Trophoblast cell (in vitro differentiated cells and primary cell): ENCODE measurements around the gene NFIC.

Experiments used
- DNase-seq, 2 donors: peaks; one replicate each; pipeline ENCODE4 v3.0.0-alpha.2; 2016
- H2AFZ ChIP-seq: 2 replicates; pipeline ENCODE4 v1.6.1; 2013; ENCODE audit warnings: low read length, moderate library complexity, mild to moderate bottlenecking; ENCODE audit not compliant: insufficient read depth, poor library complexity
- H2AK5ac ChIP-seq: 2 replicates; pipeline ENCODE4 v1.6.1; 2013; ENCODE audit warnings: mild to moderate bottlenecking, low read length
- H2BK120ac ChIP-seq: 2 replicates; pipeline ENCODE4 v1.6.1; 2013; ENCODE audit warnings: low read length, mild to moderate bottlenecking, moderate library complexity; ENCODE audit not compliant: insufficient read depth, poor library complexity
- H2BK12ac ChIP-seq: 2 replicates; pipeline ENCODE4 v1.6.1; 2013; ENCODE audit warnings: mild to moderate bottlenecking, low read length, moderate library complexity
- H2BK5ac ChIP-seq: 2 replicates; pipeline ENCODE4 v1.6.1; 2013; ENCODE audit warnings: low read length, low read depth, moderate library complexity, mild to moderate bottlenecking; ENCODE audit not compliant: poor library complexity
- H3K14ac ChIP-seq: 2 replicates; pipeline ENCODE4 v1.6.1; 2013; ENCODE audit warnings: mild to moderate bottlenecking, low read length
- H3K18ac ChIP-seq: 2 replicates; pipeline ENCODE4 v1.6.1; 2013; ENCODE audit warnings: mild to moderate bottlenecking, low read length
- H3K23ac ChIP-seq: 2 replicates; pipeline ENCODE4 v1.6.1; 2013; ENCODE audit warnings: low read length
- H3K27ac ChIP-seq: 2 replicates; pipeline ENCODE4 v1.5.1; 2013; ENCODE audit warnings: low read depth, mild to moderate bottlenecking, inconsistent platforms, low read length, moderate library complexity
- H3K27me3 ChIP-seq: 2 replicates; pipeline ENCODE4 v1.6.1; 2013; ENCODE audit warnings: inconsistent platforms, mild to moderate bottlenecking, low read length, moderate library complexity; ENCODE audit not compliant: insufficient read depth
- H3K36me3 ChIP-seq, 2 experiments: 1 replicate in 1 of 2; 2 replicates in 1 of 2; pipeline ENCODE4 v1.6.1; 2013; ENCODE audit warnings: low read length in 2 of 2, mild to moderate bottlenecking in 2 of 2, moderate library complexity in 1 of 2; ENCODE audit not compliant: insufficient read depth in 2 of 2, control insufficient read depth in 1 of 2
- H3K4ac ChIP-seq: 2 replicates; pipeline ENCODE4 v1.6.1; 2013; ENCODE audit warnings: low read depth, mild to moderate bottlenecking, low read length, moderate library complexity
- H3K4me1 ChIP-seq, 2 experiments: 1 replicate in 1 of 2; 2 replicates in 1 of 2; pipeline ENCODE4 v1.6.1; 2013; ENCODE audit warnings: low read length in 2 of 2, mild to moderate bottlenecking in 2 of 2, moderate library complexity in 1 of 2; ENCODE audit not compliant: insufficient read depth in 2 of 2, control insufficient read depth in 1 of 2
- H3K4me2 ChIP-seq: 2 replicates; pipeline ENCODE4 v1.6.1; 2013; ENCODE audit warnings: inconsistent platforms, mild to moderate bottlenecking, low read length, moderate library complexity
- H3K4me3 ChIP-seq: 2 replicates; pipeline ENCODE4 v1.5.1; 2013; ENCODE audit warnings: mild to moderate bottlenecking, low read depth, low read length, inconsistent platforms
- H3K79me1 ChIP-seq: one replicate; pipeline ENCODE4 v1.6.1; 2013; ENCODE audit warnings: low read length
- H3K79me2 ChIP-seq: 2 replicates; pipeline ENCODE4 v1.6.1; 2013; ENCODE audit warnings: low read length, mild to moderate bottlenecking; ENCODE audit not compliant: control insufficient read depth, insufficient read depth, poor library complexity
- H3K9ac ChIP-seq: 2 replicates; pipeline ENCODE4 v1.6.1; 2013; ENCODE audit warnings: mild to moderate bottlenecking, low read length
- H3K9me3 ChIP-seq: 2 replicates; pipeline ENCODE4 v1.6.1; 2013; ENCODE audit warnings: low read depth, mild to moderate bottlenecking, control low read depth, inconsistent platforms, low read length; ENCODE audit not compliant: insufficient read depth
- H4K12ac ChIP-seq: 2 replicates; pipeline ENCODE4 v1.6.1; 2013; ENCODE audit warnings: low read depth, mild to moderate bottlenecking, low read length, moderate library complexity
- H4K8ac ChIP-seq: 2 replicates; pipeline ENCODE4 v1.6.1; 2013; ENCODE audit warnings: low read depth, mild to moderate bottlenecking, low read length, moderate library complexity
- H4K91ac ChIP-seq: one replicate; pipeline ENCODE4 v1.6.1; 2013; ENCODE audit warnings: low read depth, mild to moderate bottlenecking, low read length, moderate library complexity
- WGBS: extraction: QIAGEN DNeasy Blood & Tissue Kit; methylation state at CpG from one replicate; pipeline ENCODE4 v1.1.7; 2013; ENCODE audit warnings: missing lambda C conversion rate; ENCODE audit not compliant: insufficient read length, insufficient coverage; ENCODE audit errors: extremely low coverage; 5-methylcytosine and 5-hydroxymethylcytosine counted together

Gene NFIC

DNA sequence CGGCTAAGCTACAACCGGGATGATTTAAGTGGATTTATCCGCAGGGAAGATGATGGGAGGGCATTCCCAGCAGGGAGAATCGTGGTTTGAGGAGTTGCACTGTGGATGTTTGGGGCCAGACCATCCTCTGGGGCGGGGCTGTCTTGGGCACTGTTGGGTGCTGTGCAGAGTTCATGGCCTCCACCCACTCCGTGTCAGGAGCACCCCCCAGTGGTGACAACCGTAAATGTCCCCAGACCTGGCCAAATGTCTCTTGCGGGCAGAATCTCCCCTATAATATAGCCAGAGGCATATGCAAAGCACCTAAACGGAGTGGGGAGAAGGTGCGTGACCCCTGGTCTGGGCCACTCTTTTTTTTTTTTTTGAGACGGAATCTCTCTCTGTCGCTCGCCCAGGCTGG, 73.7 kb downstream of the NFIC start:
- H2AFZ ChIP-seq: no peak overlapping the region
- H3K18ac ChIP-seq: no peak overlapping the region
- H2AK5ac ChIP-seq: no peak overlapping the region
- H4K12ac ChIP-seq: no peak overlapping the region
- no peak overlapping the region for H3K9ac ChIP-seq
- peak; percentile 31 to 67 for DNase-seq
- WGBS: no CpG with 5 or more reads among the region's 13 CpGs
- H3K14ac ChIP-seq: no peak overlapping the region
- H3K23ac ChIP-seq: no peak overlapping the region
- no peaks in the 10 kb centered on the region for H3K79me2 ChIP-seq
- H3K36me3 ChIP-seq: no peaks in the 10 kb centered on the region
- H2BK5ac ChIP-seq: no peak overlapping the region
- peaks cover 5% of the 10 kb centered on the region for H3K9me3 ChIP-seq
- H4K91ac ChIP-seq: no peak overlapping the region
- H4K8ac ChIP-seq: no peak overlapping the region
- H3K27me3 ChIP-seq: no peaks in the 10 kb centered on the region
- no peak overlapping the region for H3K4ac ChIP-seq
- no peak overlapping the region for H3K4me3 ChIP-seq
- H3K27ac ChIP-seq: no peak overlapping the region
- H3K4me1 ChIP-seq: no peaks in the 10 kb centered on the region
- no peak overlapping the region for H2BK120ac ChIP-seq
- peaks cover 4% of the 10 kb centered on the region for H3K79me1 ChIP-seq
- no peak overlapping the region for H3K4me2 ChIP-seq
- H2BK12ac ChIP-seq: no peak overlapping the region

DNA sequence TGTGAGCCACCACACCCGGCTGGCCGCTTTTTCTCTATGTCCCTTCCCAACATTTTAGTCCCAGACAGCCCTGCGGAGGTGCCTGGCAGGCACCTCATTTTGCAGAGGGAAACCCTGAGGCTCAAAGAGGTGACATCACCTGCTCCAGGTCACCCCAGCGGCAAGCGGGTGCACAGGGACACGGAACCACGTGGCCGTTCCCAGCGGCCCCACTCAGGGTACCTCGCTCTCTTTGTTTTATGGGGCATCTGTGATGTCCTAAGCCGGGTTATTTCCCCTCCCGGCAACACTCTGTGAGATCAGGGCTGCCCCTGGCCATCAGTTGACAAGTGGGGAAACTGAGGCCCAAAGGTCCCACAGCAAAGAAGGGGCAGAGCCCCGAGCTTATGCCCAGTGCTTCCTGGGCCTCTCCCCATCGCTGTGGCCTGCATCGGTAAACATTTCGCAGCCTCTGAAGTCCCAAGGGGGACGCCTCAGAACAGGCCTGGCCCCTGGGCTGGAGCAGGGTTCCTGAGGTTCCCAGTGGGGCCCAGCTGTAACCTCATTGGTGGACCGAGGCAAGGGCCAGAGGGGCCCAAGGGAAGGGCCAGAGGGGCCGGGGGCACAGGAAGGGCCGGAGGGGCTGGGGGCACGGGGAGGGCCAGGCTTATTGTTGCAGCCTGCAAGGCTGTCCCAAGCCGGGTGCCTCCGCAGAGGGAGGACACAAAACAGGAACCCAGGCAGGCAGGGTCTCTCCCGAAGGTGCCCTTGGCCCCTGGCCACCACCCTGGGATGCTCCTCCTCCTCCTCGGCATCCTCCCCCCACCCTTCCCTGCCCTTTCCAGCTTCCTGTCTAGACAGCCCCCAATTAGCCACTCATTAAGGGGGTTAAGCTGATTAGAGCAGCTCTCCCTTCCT, 75.0 kb downstream of the NFIC start:
- no CpG with 5 or more reads among the region's 25 CpGs for WGBS
- H3K9ac ChIP-seq: no peak overlapping the region
- H2AK5ac ChIP-seq: no peak overlapping the region
- H3K4me1 ChIP-seq: no peaks in the 10 kb centered on the region
- no peak overlapping the region for H3K27ac ChIP-seq
- no peaks in the 10 kb centered on the region for H3K79me2 ChIP-seq
- H3K79me1 ChIP-seq: no peaks in the 10 kb centered on the region
- H3K4me3 ChIP-seq: no peak overlapping the region
- no peak overlapping the region for H2BK12ac ChIP-seq
- H4K12ac ChIP-seq: no peak overlapping the region
- no peak overlapping the region for H2AFZ ChIP-seq
- no peak overlapping the region for H3K14ac ChIP-seq
- no peak overlapping the region for H4K91ac ChIP-seq
- no peak overlapping the region for H3K4ac ChIP-seq
- no peak overlapping the region for H3K4me2 ChIP-seq
- H2BK120ac ChIP-seq: no peak overlapping the region
- no peak overlapping the region for H2BK5ac ChIP-seq
- H3K9me3 ChIP-seq: peaks cover 5% of the 10 kb centered on the region
- H3K18ac ChIP-seq: no peak overlapping the region
- H3K36me3 ChIP-seq: no peaks in the 10 kb centered on the region
- H4K8ac ChIP-seq: no peak overlapping the region
- DNase-seq: no peak
- no peaks in the 10 kb centered on the region for H3K27me3 ChIP-seq
- no peak overlapping the region for H3K23ac ChIP-seq

DNA sequence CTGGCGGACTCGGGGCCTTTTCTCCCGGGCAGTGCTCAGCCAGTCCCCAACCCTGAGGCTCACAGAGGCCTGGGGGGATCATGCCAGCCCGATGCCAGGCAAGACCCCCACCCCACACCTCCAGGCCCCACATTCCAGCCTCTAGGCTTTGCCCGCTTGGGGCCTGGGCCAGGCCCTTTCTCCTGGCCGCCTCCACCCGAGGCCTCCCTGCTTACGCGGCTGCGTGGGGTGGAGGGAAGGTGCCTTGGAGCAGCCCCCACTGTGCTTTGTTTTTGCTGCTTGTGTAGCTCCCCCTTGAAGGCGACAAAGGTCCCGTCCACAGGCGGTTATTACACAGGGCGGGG, 75.6 kb downstream of the NFIC start:
- Histone ChIP-seq H2AFZ (no peak overlapping the region), H3K27me3 (no peaks in the 10 kb centered on the region), H3K4me1 (no peaks in the 10 kb centered on the region), H3K79me2 (no peaks in the 10 kb centered on the region), H2AK5ac (no peak overlapping the region), H3K18ac (no peak overlapping the region), H3K4me2 (no peak overlapping the region), H2BK12ac (no peak overlapping the region), H3K4ac (no peak overlapping the region), H2BK5ac (no peak overlapping the region), H3K4me3 (no peak overlapping the region), H3K36me3 (no peaks in the 10 kb centered on the region), H4K8ac (no peak overlapping the region), H3K14ac (no peak overlapping the region), H3K27ac (no peak overlapping the region), H4K91ac (no peak overlapping the region), H3K9ac (no peak overlapping the region), H3K79me1 (no peaks in the 10 kb centered on the region), H4K12ac (no peak overlapping the region), H2BK120ac (no peak overlapping the region), H3K9me3 (peaks cover 5% of the 10 kb centered on the region), H3K23ac (no peak overlapping the region)
- no CpG with 5 or more reads among the region's 14 CpGs for WGBS
- DNase-seq: no peak

DNA sequence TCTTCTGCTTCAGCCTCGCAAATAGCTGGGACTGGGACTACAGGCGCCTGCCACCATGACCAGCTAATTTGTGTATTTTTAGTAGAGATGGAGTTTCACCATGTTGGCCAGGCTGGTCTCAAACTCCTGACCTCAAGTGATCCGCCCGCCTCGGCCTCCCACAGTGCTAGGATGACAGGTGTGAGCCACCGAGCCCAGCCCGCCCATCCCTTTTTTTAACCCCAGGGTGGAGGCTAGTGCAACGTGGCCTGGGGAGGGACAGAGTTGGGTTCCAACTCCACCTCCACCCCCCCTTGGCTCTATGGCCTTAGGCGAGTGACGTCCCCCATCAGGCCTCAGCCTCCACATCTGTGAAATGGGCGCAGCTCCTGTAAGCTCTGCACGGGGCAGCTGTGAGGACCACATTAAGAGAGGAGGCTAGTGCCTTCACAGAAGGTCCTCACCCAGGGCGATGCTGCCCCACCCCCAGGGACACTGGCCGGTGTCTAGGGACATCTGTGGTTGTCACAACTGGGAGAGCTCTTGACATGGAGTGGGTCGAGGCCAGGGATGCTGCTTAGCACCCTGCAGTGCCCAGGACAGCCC, 76.2 kb downstream of the NFIC start:
- no peak overlapping the region for H3K23ac ChIP-seq
- no peak overlapping the region for H4K91ac ChIP-seq
- H3K4me3 ChIP-seq: no peak overlapping the region
- H3K27ac ChIP-seq: no peak overlapping the region
- no peaks in the 10 kb centered on the region for H3K79me2 ChIP-seq
- H3K36me3 ChIP-seq: no peaks in the 10 kb centered on the region
- no peaks in the 10 kb centered on the region for H3K79me1 ChIP-seq
- no peak overlapping the region for H3K4ac ChIP-seq
- no peak overlapping the region for H2BK120ac ChIP-seq
- no peak overlapping the region for H3K9ac ChIP-seq
- no CpG with 5 or more reads among the region's 15 CpGs for WGBS
- H4K12ac ChIP-seq: no peak overlapping the region
- no peak overlapping the region for H2AK5ac ChIP-seq
- H3K14ac ChIP-seq: no peak overlapping the region
- peaks cover 5% of the 10 kb centered on the region for H3K9me3 ChIP-seq
- no peak overlapping the region for H3K4me2 ChIP-seq
- DNase-seq: no peak
- H3K18ac ChIP-seq: no peak overlapping the region
- no peaks in the 10 kb centered on the region for H3K27me3 ChIP-seq
- H3K4me1 ChIP-seq: no peaks in the 10 kb centered on the region
- H2BK5ac ChIP-seq: no peak overlapping the region
- H2BK12ac ChIP-seq: no peak overlapping the region
- no peak overlapping the region for H2AFZ ChIP-seq
- H4K8ac ChIP-seq: no peak overlapping the region
